ENCODE data around the gene KIAA0319L. TPM values are rescaled to one million over a fixed set of nuclear protein-coding genes. Genes with fewer than 3 reads are reported as not detected.

KIAA0319L gene
- total RNA-seq: 10 to 100 TPM; 28.5 to 35.7 (median 32.7) TPM

DNA sequence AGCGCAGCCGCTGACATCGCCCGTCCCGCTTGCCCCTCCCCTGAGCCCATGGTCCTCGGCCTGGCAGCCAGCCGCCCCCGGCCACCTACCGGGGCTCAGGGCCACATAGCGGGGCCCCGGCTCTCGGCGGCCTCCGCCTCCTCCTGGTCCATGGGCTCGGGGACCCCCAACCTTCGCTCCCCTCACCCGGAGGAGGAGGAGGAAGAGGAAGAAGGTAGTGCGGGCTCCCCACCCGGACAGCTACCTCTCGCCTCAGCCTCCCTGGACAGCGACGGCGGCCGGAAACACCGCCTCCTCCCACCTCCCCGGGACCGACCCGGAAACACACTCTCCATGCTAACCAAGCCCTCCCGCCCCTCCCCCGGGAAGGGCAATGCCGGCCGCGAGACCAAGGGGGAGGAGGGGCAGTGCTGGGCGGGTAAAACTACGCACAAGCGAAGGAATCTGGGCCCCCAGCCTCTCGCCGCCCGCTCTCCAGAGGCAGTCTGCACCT lies at the start of gene KIAA0319L:
Gene KIAA0319L, minus strand, starts transcription at position 286 of the 493 bp plus-strand sequence. CDS start 2,912 bp downstream, outside the sequence.
- Histone ChIP-seq H3K4me1 (peaks cover 58 to 85% (median 77%) of the 10 kb centered on the region in 4 donors), H3K27me3 (peaks cover 0 to 5% (median 0%) of the 10 kb centered on the region in 4 donors), H3K9me3 (no peaks in the 10 kb centered on the region), H3K27ac (replicated peaks in 1 of 4) (peak within 1 kb of the TSS; percentile 98 to 99 (median 98)), H3K4me3 (peak within 1 kb of the TSS; percentile 94 to 98 (median 96)), H3K36me3 (peaks cover 7 to 27% (median 21%) of the 10 kb centered on the region in 4 donors)
- 0% methylated on average over 4 of the region's 39 CpGs for WGBS
- TF ChIP-seq POLR2AphosphoS5 (IDR thresholded peaks at IDR 0.05) (peak; percentile 67 to 88), EP300 (IDR thresholded peaks at IDR 0.05) (no peak), CTCF (IDR thresholded peaks at IDR 0.05) (peak in 1 of 3 experiments; percentile 17), POLR2A (IDR thresholded peaks at IDR 0.05; ENCODE audit: low read depth) (peak; percentile 46)
- DNase-seq (ENCODE audit: extremely low spot score): no peak
- intact Hi-C loops (cut with DNase I): loop anchor here (5.0 kb wide), 1 partner anchor 365 kb away; the partner anchor contains the start of gene SFPQ

DNA sequence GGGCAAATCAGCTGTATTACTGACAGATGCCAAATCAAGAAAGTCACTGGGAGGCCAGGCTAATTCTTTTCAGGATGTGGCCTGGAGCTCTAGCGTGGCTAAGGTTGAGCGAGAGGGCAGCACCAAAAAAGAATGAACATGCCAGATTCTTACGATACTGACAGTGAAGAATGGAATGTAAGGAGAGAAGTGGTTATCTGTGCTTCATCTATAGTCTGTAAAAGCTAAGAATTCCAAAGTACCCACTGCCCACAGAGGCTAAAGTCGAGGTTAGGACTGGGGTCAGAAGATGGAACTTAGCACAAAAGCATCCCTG lies 48.6 kb upstream of the KIAA0319L start:
- H3K27me3 ChIP-seq: no peaks in the 10 kb centered on the region
- 77% methylated on average over 4 of the region's 4 CpGs for WGBS
- no peak for TF ChIP-seq POLR2A (IDR thresholded peaks at IDR 0.05; ENCODE audit: low read depth)
- TF ChIP-seq CTCF (IDR thresholded peaks at IDR 0.05): no peak
- TF ChIP-seq POLR2AphosphoS5 (IDR thresholded peaks at IDR 0.05): no peak
- no peak for TF ChIP-seq EP300 (IDR thresholded peaks at IDR 0.05)

GRCh38 chr1:35605071-35605866 lies 48.1 kb upstream of the KIAA0319L start:
- no peak overlapping the region for H3K27ac ChIP-seq (replicated peaks in 1 of 4)
- intact Hi-C loops (cut with DNase I): no loop called here
- WGBS: 70% methylated on average over 6 of the region's 6 CpGs

More for the DNA sequence above, 48.6 kb upstream of the KIAA0319L start:
- Histone ChIP-seq H3K4me3 (no peak overlapping the region), H3K9me3 (no peaks in the 10 kb centered on the region), H3K4me1 (no peaks in the 10 kb centered on the region), H3K27ac (replicated peaks in 1 of 4) (no peak overlapping the region), H3K36me3 (peaks cover 56 to 96% (median 87%) of the 10 kb centered on the region in 4 donors)
- intact Hi-C loops (cut with DNase I): no loop called here
- DNase-seq (ENCODE audit: extremely low spot score): no peak

GRCh38 chr1:35603941-35604340 lies 46.7 kb upstream of the KIAA0319L start:
- H3K27me3 ChIP-seq: no peaks in the 10 kb centered on the region
- peaks cover 50 to 97% (median 82%) of the 10 kb centered on the region in 4 donors for H3K36me3 ChIP-seq
- 90% methylated on average over 4 of the region's 4 CpGs for WGBS
- H3K27ac ChIP-seq (replicated peaks in 1 of 4): no peak overlapping the region
- H3K4me1 ChIP-seq: no peaks in the 10 kb centered on the region
- no peak for DNase-seq (ENCODE audit: extremely low spot score)
- no peak overlapping the region for H3K4me3 ChIP-seq
- intact Hi-C loops (cut with DNase I): no loop called here
- TF ChIP-seq POLR2A (IDR thresholded peaks at IDR 0.05; ENCODE audit: low read depth) (no peak), POLR2AphosphoS5 (IDR thresholded peaks at IDR 0.05) (no peak), EP300 (IDR thresholded peaks at IDR 0.05) (no peak), CTCF (IDR thresholded peaks at IDR 0.05) (no peak)
- H3K9me3 ChIP-seq: no peaks in the 10 kb centered on the region

More at GRCh38 chr1:35605071-35605866, 48.1 kb upstream of the KIAA0319L start:
- DNase-seq (ENCODE audit: extremely low spot score): peak; percentile 50
- Histone ChIP-seq H3K4me3 (no peak overlapping the region), H3K27me3 (no peaks in the 10 kb centered on the region), H3K9me3 (no peaks in the 10 kb centered on the region), H3K36me3 (peaks cover 56 to 97% (median 87%) of the 10 kb centered on the region in 4 donors), H3K4me1 (no peaks in the 10 kb centered on the region)
- TF ChIP-seq POLR2AphosphoS5 (IDR thresholded peaks at IDR 0.05) (no peak), EP300 (IDR thresholded peaks at IDR 0.05) (no peak), POLR2A (IDR thresholded peaks at IDR 0.05; ENCODE audit: low read depth) (no peak), CTCF (IDR thresholded peaks at IDR 0.05) (no peak)

All from esophagus muscularis mucosa (tissue), 4 donors.